MM.1S (cell line): ENCODE data around the gene RPTOR.

Experiments
- CTCF ChIP-seq: fragments of 300-600 bp; sonication (generic); IDR thresholded peaks from 2 replicates; pipeline ENCODE4 v1.5.1; 2016; ENCODE audit warnings: antibody characterized with exemption, low read length, mixed read lengths
- EZH2phosphoT487 ChIP-seq: fragments of 300-600 bp; sonication (generic); IDR thresholded peaks from 2 replicates; pipeline ENCODE4 v1.6.1; 2018; ENCODE audit warnings: antibody characterized with exemption, low read length

- no peak for TF ChIP-seq EZH2phosphoT487
- TF ChIP-seq CTCF = no peak
These were observed 457.4 kb downstream of the RPTOR start for GRCh38 chr17:81002013-81002384.
